Measurements from ENCODE around the gene HHIP. TPM values are rescaled to one million over a fixed set of nuclear protein-coding genes. Genes with fewer than 3 reads are reported as not detected.
A peak's percentile ranks its signal among the peaks of the same experiment; 100 is the strongest.

Gene HHIP
- total RNA-seq, 1 donor from 2014 or later = 1.3 TPM

DNA sequence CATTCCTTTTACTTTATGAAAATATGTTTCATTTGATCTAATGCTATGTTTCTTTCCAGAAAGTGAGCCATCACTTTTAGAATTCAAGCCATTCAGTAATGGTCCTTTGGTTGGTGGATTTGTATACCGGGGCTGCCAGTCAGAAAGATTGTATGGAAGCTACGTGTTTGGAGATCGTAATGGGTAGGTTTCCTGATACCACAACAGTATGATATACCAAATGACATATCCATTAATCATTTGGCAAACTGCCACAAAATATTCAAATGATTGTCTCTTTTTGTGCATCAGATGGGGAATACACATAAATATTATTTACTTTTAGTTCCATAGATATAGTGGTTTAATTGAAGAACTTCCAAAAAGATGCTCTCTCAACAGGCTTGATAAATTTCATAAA lies 68.2 kb downstream of the HHIP start:
- H3K27me3 Mint-ChIP-seq (ENCODE audit: low read depth) = no peaks in the 10 kb centered on the region
- H3K9me3 Mint-ChIP-seq = no peaks in the 10 kb centered on the region
- peaks cover 19% of the 10 kb centered on the region for H3K4me1 Mint-ChIP-seq
- TF ChIP-seq, protein P1, sequence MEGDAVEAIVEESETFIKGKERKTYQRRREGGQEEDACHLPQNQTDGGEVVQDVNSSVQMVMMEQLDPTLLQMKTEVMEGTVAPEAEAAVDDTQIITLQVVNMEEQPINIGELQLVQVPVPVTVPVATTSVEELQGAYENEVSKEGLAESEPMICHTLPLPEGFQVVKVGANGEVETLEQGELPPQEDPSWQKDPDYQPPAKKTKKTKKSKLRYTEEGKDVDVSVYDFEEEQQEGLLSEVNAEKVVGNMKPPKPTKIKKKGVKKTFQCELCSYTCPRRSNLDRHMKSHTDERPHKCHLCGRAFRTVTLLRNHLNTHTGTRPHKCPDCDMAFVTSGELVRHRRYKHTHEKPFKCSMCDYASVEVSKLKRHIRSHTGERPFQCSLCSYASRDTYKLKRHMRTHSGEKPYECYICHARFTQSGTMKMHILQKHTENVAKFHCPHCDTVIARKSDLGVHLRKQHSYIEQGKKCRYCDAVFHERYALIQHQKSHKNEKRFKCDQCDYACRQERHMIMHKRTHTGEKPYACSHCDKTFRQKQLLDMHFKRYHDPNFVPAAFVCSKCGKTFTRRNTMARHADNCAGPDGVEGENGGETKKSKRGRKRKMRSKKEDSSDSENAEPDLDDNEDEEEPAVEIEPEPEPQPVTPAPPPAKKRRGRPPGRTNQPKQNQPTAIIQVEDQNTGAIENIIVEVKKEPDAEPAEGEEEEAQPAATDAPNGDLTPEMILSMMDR (conservative IDR thresholded peaks at IDR 0.05) = no peak
- H3K4me3 Mint-ChIP-seq = no peak overlapping the region
- H3K27ac Mint-ChIP-seq (ENCODE audit: unreplicated experiment) = no peak overlapping the region
- H3K36me3 Mint-ChIP-seq (ENCODE audit: low read depth) = no peaks in the 10 kb centered on the region
- DNase-seq (ENCODE audit: low read depth, low spot score) = no peak

DNA sequence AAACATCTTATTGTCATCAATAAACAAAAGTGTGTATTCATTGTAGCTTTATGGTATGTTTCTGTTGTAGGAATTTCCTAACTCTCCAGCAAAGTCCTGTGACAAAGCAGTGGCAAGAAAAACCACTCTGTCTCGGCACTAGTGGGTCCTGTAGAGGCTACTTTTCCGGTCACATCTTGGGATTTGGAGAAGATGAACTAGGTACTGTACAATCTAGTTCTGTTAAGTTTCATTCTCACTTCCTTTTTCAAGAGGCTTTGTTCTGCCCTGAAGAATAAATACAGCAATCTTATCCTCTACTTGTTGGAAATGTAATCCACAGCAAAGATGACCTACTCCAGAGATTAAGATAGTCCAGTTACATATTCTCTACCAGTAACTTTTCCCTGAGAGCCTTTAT lies 69.3 kb downstream of the HHIP start:
- Mint-ChIP-seq H3K27me3 (ENCODE audit: low read depth) (no peaks in the 10 kb centered on the region), H3K4me3 (no peak overlapping the region), H3K27ac (ENCODE audit: unreplicated experiment) (no peak overlapping the region), H3K4me1 (peaks cover 21% of the 10 kb centered on the region), H3K9me3 (no peaks in the 10 kb centered on the region), H3K36me3 (ENCODE audit: low read depth) (no peaks in the 10 kb centered on the region)
- TF ChIP-seq, protein P1 (conservative IDR thresholded peaks at IDR 0.05) = no peak
- DNase-seq (ENCODE audit: low read depth, low spot score) = no peak

DNA sequence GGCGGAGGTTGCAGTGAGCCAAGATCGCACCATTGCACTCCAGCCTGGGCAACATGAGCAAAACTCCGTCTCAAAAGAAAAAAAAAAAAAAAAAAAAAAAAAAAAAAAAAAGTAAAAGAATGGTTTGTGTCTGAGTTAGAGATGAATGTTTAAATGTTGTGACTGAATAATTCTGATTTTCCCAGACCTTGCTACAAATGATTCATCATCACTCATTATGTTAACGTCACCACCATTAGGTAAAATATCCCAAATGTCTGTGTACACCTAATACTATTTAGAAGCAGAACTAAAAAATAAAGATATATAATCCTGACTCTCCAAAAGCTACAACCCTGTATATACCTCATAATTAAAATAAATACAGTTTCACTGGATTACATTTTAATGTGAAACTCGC lies 70.8 kb downstream of the HHIP start:
- Mint-ChIP-seq H3K4me1 (peaks cover 19% of the 10 kb centered on the region), H3K27me3 (ENCODE audit: low read depth) (no peaks in the 10 kb centered on the region), H3K27ac (ENCODE audit: unreplicated experiment) (no peak overlapping the region), H3K36me3 (ENCODE audit: low read depth) (no peaks in the 10 kb centered on the region), H3K9me3 (no peaks in the 10 kb centered on the region), H3K4me3 (no peak overlapping the region)
- DNase-seq (ENCODE audit: low read depth, low spot score) = no peak
- TF ChIP-seq, protein P1 (conservative IDR thresholded peaks at IDR 0.05) = no peak

DNA sequence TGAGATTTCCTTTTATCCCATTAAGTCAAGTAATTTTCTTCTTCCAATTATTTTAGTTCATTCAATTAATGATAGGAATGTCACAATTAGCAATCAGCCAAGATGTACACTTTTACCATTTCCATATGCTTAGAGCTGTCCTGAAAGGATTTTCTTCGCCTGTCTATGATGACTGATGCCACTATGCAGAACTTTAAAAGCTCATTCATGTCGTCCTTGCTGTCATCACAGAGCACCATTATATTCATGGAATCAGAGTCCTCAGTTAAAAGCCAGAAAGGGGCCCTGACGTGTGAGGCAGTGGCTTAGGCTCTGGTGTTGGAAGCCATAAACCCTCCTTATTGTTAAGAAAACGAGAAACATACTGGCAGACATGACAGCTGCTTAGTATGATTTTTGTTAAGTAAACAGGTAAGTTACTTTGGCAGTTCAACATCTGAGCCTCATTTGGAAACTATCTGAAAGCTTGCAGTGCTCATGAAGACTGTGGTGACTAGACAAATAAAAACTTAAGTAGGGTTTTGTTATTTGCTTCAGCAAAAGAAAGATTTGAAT lies 73.1 kb downstream of the HHIP start:
- TF ChIP-seq, protein P1 (conservative IDR thresholded peaks at IDR 0.05) = no peak
- Mint-ChIP-seq H3K36me3 (ENCODE audit: low read depth) (no peaks in the 10 kb centered on the region), H3K4me3 (no peak overlapping the region), H3K9me3 (no peaks in the 10 kb centered on the region), H3K27ac (ENCODE audit: unreplicated experiment) (no peak overlapping the region), H3K27me3 (ENCODE audit: low read depth) (no peaks in the 10 kb centered on the region), H3K4me1 (peaks cover 18% of the 10 kb centered on the region)
- DNase-seq (ENCODE audit: low read depth, low spot score) = no peak

DNA sequence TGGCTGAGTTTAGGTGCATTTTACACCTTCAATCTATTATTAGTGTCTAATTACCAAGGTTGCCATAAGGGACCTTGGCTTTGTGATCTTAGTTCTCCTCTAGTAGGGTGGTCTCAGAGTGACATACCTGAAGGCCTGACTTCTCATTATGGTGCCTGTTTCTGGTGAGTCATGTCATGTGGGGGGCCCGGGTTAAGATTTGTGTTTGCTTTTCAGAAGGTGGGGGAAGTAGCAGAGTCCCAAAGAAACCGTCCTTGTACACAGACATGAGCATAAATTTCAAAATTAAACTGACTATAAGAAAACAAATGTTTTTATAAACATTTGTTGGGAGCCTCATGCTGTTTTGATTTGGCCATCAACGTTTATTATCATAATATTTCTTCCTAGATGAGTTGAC lies 74.5 kb downstream of the HHIP start:
- DNase-seq (ENCODE audit: low read depth, low spot score) = no peak
- TF ChIP-seq, protein P1 (conservative IDR thresholded peaks at IDR 0.05) = no peak
- no peaks in the 10 kb centered on the region for H3K27me3 Mint-ChIP-seq (ENCODE audit: low read depth)
- no peaks in the 10 kb centered on the region for H3K9me3 Mint-ChIP-seq
- H3K4me3 Mint-ChIP-seq = no peak overlapping the region
- peaks cover 18% of the 10 kb centered on the region for H3K4me1 Mint-ChIP-seq
- H3K36me3 Mint-ChIP-seq (ENCODE audit: low read depth) = no peaks in the 10 kb centered on the region
- H3K27ac Mint-ChIP-seq (ENCODE audit: unreplicated experiment) = peak overlapping the region; percentile 90
